ENCODE results near the gene RHOV. TPM values are rescaled to one million over a fixed set of nuclear protein-coding genes. Genes with fewer than 3 reads are reported as not detected.

RHOV gene
- total and polyA plus RNA-seq, 2 of the 4 experiments (the other 2 are of a cell fraction): 0.10 TPM; not detected in 1

GRCh38 chr15:40894681-40895448 lies 20.8 kb upstream of the RHOV start:
- peak overlapping the region; percentile 27 for H2BK5ac ChIP-seq (ENCODE audit: low read depth, low read length, poor library complexity, severe bottlenecking)
- peak overlapping the region; percentile 64 for H3K14ac ChIP-seq (replicated peaks; ENCODE audit: low read depth, low read length)
- H2BK20ac ChIP-seq (ENCODE audit: low read depth, low read length): no peak overlapping the region
- no peak overlapping the region for H3K18ac ChIP-seq (ENCODE audit: low read depth, low read length)
- H3K4ac ChIP-seq (ENCODE audit: low read depth, low read length): peak overlapping the region; percentile 49
- H4K5ac ChIP-seq (ENCODE audit: low read depth, low read length): peak overlapping the region; percentile 4; the same call in 1 of the 2 replicates
- peak overlapping the region; percentile 84 for H3K4me3 ChIP-seq (ENCODE audit: insufficient read depth, low read depth, low read length)
- H3K56ac ChIP-seq (ENCODE audit: extremely low read depth, insufficient read depth, low read length): peak overlapping the region; percentile 50; the same call in 1 of the 2 replicates
- H3K23ac ChIP-seq (ENCODE audit: low read depth, low read length): peak overlapping the region; percentile 43; the same call in 1 of the 2 replicates
- H2BK15ac ChIP-seq (ENCODE audit: low read depth, low read length): no peak overlapping the region
- no peaks in the 10 kb centered on the region; the same call in 1 of the 2 replicates for H3K27me3 ChIP-seq (ENCODE audit: control insufficient read depth, insufficient read depth, low read length)
- peak overlapping the region; percentile 30 to 81; a peak in 3 of 4 replicates for H4K8ac ChIP-seq (ENCODE audit: low read depth in 2 of 2, low read length in 2 of 2)
- ChIA-PET POLR2A (ENCODE audit: unreplicated experiment) (interaction anchor here (0.6 kb wide), 1 partner anchor 1199 kb away, joined by 8 read pairs; no protein-coding TSS in a partner anchor), CTCF (interaction anchor here (0.5 to 2.8 kb wide), 26 partner anchors 8 to 422 kb away, joined by 3 to 44 read pairs (median 5); partner anchors contain the start of gene CCDC32)
- peaks cover 9% of the 10 kb centered on the region; the same call in 1 of the 2 replicates for H3K4me1 ChIP-seq (ENCODE audit: control insufficient read depth, insufficient read depth, low read length)
- H2BK120ac ChIP-seq (ENCODE audit: low read depth, low read length): no peak overlapping the region
- no peaks in the 10 kb centered on the region for H3K9me3 ChIP-seq (ENCODE audit: control insufficient read depth, insufficient read depth, low read length)
- peak overlapping the region; percentile 78 for H3K9ac ChIP-seq (ENCODE audit: low read depth, low read length)
- H3K4me2 ChIP-seq (ENCODE audit: low read depth, low read length): peak overlapping the region; percentile 85
- peak overlapping the region; percentile 57; the same call in 1 of the 2 replicates for H2AK5ac ChIP-seq (ENCODE audit: low read depth, low read length)
- 0 out of 2 replicates have a peak, but pooled peaks cover 3% of the 10 kb centered on the region for H3K9me1 ChIP-seq (ENCODE audit: insufficient read depth, low read length)
- H4K20me1 ChIP-seq (ENCODE audit: insufficient read depth, low read length): peaks cover 13% of the 10 kb centered on the region; the same call in 1 of the 2 replicates
- H4K91ac ChIP-seq (ENCODE audit: insufficient read depth, low read depth, low read length): no peak overlapping the region; the same call in 1 of the 2 replicates
- H3K27ac ChIP-seq (ENCODE audit: insufficient read depth, low read length): peak overlapping the region; percentile 72
- peak overlapping the region; percentile 96 for H2AFZ ChIP-seq (replicated peaks; ENCODE audit: low read length, poor library complexity)
- ATAC-seq (ENCODE audit: low read depth) (peak; percentile 58), DNase-seq (peak; percentile 82)
- H2AK9ac ChIP-seq (replicated peaks; ENCODE audit: low read depth, low read length, poor library complexity): peak overlapping the region; percentile 91
- WGBS, 2 experiments (ENCODE audit: extremely low coverage in 2 of 2, insufficient read length in 1 of 2): 0% methylated on average over 14 of the region's 33 CpGs; no CpG with 5 or more reads in 1 of the 2 experiments
- in situ Hi-C loops (cut with MboI; ENCODE audit: low sequenced_read_pairs) (loop anchor here (5.0 kb wide), 1 partner anchor 38 kb away; no protein-coding TSS in a partner anchor), intact Hi-C loops (cut with micrococcal nuclease) (loop anchor here (1.0 to 5.0 kb wide), 5 partner anchors 38 to 373 kb away; partner anchors contain the start of gene KNL1), dilution Hi-C loops (cut with HindIII; ENCODE audit: low sequenced_read_pairs, unreplicated experiment) (no loop called here)
- BruUV-seq (replicated peaks): no TSS peak
- H3K79me1 ChIP-seq (ENCODE audit: low read depth in 1 of 2, low read length in 2 of 2): peaks cover 14 to 30% of the 10 kb centered on the region in 2 experiments; a peak in 3 of 4 replicates
- H3K36me3 ChIP-seq (ENCODE audit: control insufficient read depth, insufficient read depth, low read length): peaks cover 20% of the 10 kb centered on the region
- TF ChIP-seq FOS (IDR thresholded peaks at IDR 0.05; ENCODE audit: low read depth, low read length) (no peak), CTCF (conservative IDR thresholded peaks at IDR 0.05; ENCODE audit: low read depth, low read length) (peak; percentile 63), NFE2L2 (IDR thresholded peaks at IDR 0.05; ENCODE audit: low read depth, low read length) (no peak), MAFK (IDR thresholded peaks at IDR 0.05; ENCODE audit: low read depth, low read length) (no peak), SMC3 (IDR thresholded peaks at IDR 0.05; ENCODE audit: low read depth, low read length) (no peak), BHLHE40 (IDR thresholded peaks at IDR 0.05; ENCODE audit: low read depth, low read length) (0 out of 2 replicates have a peak, but pooled peaks have one; percentile 18), POLR2A (IDR thresholded peaks at IDR 0.05; ENCODE audit: low read depth, low read length) (peak; percentile 49; the same call in 1 of the 2 replicates), RAD21 (IDR thresholded peaks at IDR 0.05; ENCODE audit: low read length) (peak; percentile 24; the same call in 1 of the 2 replicates), CEBPB (IDR thresholded peaks at IDR 0.05; ENCODE audit: low read depth, low read length) (no peak), MAZ (IDR thresholded peaks at IDR 0.05; ENCODE audit: borderline replicate concordance, low read depth, low read length) (peak; percentile 72), MXI1 (IDR thresholded peaks at IDR 0.05; ENCODE audit: borderline replicate concordance, low read depth, low read length) (no peak), CHD1 (IDR thresholded peaks at IDR 0.05; ENCODE audit: low read depth, low read length) (no peak), RCOR1 (IDR thresholded peaks at IDR 0.05; ENCODE audit: insufficient replicate concordance, low read length) (no peak), RFX5 (IDR thresholded peaks at IDR 0.05; ENCODE audit: low read depth, low read length) (no peak), USF2 (IDR thresholded peaks at IDR 0.05; ENCODE audit: low read depth, low read length) (peak; percentile 45; the same call in 1 of the 2 replicates)

Measured in IMR-90 (cell line).